GM19463 (cell line): ENCODE results near the gene FCRLB.
"Not testable (repeated sequence)": the region's sequence is repeated elsewhere in the genome, so short reads cannot be mapped to it uniquely, and the experiment has no call there.

Experiments used
- ATAC-seq: cut with Tn5 transposase; IDR thresholded peaks from one replicate; pipeline ENCODE4 v1.9.1; 2021; ENCODE audit warnings: mild to moderate bottlenecking, moderate library complexity; ENCODE audit not compliant: unreplicated experiment

The FCRLB gene

DNA sequence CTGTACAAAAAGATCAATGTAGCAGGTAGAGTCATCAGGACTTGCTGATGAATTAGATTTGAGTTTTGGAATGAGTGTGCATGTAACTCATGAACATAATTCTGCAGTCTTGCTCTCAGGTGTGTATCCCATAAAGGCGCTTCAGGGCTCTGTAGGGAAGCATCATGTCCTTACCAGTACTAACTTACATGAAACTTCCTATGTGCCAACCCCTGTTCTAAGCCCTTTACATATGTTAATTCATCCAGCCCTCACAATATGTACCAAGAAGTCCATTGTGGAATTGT, 2.1 kb upstream of the FCRLB start:
- peak; percentile 49 for ATAC-seq

DNA sequence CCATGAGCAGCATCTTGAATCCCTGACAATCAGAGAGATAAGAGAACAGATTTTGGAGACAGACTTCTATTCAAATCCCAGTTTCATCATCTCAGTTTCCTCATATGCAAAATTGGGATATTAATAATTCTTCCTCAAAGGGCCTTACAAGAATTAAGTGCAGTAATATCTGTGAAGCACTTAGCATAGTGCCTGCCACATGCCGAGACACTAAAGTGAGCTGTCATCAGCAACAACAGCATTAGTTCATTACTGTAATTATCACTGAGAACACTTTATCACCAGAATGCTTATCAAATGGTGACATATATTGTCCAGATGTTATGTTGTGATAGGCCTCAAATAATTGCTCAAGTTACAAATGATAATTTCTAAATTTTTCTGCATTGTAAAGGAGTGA, 922 bp upstream of the FCRLB start:
- no peak for ATAC-seq

DNA sequence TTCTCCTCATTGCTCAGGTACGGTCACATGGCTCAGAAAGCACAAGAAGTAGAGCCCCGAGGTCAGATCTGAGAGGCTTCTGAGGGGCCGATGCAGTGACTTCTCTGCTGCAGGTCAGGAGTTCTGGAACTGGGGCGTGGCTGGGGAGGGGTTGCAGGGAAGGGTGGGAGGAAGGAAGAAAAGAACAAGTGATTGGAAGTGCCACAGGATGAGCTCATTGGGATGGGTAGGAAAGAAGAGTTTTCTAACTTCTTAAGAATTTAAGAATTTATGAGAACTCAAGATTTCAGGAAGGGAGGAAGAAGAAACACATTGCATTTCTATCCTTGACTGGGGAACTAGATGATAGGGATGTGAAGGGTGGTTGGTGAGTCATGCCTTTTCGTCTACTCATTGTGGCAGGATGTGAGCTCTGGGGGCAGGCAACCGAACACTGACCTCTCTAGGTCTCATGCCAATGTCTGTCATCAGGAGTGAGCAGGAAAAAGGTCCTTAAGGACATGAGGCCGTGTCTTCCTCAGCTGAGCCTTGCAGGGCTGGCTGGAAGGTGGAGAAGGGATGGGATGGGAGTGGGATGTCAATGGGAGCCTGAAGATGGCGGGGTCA, 497 bp downstream of the FCRLB start:
- ATAC-seq = no peak

DNA sequence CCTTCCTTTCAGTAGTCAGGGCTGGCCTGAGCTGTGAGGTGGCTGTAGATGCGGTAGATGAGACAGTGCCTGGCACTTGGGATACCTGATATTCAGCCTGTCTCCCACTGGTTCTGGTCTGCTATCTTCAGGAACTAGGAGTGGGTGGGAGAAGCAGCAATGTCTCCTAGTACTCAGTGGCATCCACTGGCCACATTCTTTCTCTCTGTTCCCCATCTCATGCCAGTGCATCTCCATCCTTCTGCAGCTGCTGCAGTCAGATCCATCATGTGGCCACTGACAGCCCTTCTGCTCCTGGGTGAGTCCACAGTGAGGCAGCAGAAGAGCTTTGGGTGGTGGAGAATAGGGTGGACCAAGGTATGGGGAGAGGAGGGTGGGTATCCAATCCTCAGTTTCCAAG, 1.1 kb downstream of the FCRLB start:
- no peak for ATAC-seq

DNA sequence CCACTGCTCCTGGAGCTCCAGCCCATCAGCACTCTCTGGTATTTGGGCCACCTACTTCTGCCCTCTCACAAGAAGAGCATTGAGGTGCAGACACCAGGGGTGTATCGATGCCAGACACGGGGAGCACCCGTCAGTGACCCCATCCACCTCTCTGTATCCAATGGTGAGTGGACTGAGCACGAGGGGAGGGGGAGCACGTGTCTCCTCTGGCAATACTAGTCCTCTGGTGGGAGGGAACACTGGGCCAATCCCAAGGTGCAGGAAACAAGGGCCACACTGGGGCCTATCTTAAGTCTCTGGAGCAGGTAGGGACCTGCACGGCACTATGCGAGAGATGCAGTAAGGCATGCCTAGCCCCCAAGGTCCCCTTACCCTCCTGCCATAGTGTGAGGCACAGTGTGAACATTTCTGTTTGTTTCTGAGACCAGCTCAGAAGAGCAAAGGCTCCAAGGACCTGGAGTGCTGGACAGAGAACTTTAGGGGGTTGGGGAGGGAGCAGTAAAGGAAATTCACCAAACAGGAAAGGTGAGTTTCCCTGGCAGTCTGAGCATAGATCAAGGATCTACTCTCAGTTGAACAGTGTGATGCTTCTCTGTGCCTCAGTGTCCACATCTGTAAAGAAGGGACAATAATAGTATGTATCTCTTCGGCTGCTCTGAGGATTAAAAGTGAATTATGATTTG, 2.3 kb downstream of the FCRLB start:
- ATAC-seq = no peak

DNA sequence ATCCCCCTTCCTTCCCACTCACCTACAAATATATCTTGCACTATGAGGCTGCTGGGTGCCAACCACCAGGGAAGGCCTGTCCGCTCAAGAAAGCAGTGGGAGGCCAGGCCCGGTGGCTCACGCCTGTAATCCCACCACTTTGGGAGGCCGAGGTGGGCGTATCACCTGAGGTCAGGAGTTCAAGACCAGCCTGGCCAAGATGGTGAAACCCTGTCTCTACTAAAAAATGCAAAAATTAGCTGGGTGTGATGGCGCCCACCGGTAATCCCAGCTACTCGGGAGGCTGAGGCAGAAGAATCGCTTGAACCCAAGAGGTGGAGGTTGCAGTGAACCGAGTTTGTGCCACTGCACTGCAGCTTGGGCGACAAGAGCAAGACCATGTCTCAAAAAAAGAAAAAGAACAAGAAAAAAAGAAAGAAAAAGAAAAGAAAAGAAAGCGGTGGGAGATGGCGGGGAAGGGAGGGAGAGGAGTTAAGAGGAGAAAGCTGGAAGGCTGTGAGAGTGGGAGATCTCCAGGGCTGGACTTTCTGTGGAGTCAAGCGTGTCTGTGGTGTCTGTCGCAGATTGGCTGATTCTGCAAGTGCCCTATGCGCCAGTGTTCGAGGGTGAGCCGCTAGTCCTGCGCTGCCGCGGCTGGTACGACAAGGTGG, 4.0 kb downstream of the FCRLB start:
- not testable (repeated sequence) for ATAC-seq

DNA sequence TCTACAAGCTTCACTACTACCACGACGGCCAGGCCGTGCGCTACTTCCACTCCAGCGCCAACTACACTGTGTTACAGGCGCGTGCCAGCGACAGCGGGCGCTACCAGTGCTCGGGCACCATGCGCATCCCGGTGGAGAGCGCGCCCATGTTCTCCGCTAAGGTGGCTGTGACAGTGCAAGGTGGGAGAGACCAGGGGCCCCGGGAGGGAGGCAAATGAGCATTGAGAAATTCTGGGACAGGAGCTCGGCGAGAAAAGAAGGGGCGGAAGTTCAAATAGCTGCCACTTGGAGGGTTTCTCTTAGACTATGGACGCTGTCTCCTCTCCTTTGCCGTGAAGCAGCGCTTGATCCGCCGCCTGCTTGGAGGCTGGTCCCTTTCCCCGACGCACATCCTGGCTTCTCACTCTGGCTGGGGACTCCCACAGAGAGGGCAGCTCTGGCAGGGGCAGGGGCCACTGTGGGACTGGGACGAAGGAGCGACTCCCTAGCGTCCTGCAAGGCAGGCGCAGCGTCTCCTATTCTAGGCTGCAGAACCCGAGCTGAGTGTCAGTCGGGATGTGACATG, 4.6 kb downstream of the FCRLB start:
- no peak for ATAC-seq

DNA sequence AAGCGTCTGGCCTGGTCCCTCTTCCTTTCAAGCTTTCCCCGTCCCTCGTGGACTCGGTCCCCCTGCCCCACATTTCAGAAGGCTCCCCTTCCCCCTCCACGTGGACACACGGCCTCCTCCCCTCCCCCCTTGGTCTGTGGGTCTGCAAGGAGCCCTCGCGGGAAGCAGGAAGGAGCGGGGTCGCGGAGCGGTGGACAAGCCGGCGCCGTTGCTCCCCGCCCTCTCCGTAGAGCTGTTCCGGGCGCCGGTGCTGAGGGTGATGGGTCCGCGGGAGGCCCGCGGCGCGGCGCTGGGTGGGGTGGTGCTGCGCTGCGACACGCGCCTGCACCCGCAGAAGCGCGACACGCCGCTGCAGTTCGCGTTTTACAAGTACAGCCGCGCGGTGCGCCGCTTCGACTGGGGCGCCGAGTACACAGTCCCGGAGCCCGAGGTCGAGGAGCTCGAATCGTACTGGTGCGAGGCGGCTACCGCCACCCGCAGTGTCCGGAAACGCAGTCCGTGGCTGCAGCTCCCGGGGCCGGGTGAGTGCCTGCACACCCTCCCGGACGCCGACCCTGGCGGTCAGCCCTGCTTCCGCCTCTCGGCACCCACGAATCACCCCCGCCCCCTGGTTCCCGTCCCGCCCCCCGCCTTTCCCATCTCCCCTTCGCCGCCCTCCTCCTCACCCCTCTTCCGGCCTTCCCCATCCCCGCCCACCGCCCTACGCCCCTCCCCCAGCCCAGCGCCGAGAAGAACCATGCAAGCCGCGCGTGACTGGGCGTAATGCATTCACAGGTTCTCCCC, 5.3 kb downstream of the FCRLB start:
- ATAC-seq = peak; percentile 49

DNA sequence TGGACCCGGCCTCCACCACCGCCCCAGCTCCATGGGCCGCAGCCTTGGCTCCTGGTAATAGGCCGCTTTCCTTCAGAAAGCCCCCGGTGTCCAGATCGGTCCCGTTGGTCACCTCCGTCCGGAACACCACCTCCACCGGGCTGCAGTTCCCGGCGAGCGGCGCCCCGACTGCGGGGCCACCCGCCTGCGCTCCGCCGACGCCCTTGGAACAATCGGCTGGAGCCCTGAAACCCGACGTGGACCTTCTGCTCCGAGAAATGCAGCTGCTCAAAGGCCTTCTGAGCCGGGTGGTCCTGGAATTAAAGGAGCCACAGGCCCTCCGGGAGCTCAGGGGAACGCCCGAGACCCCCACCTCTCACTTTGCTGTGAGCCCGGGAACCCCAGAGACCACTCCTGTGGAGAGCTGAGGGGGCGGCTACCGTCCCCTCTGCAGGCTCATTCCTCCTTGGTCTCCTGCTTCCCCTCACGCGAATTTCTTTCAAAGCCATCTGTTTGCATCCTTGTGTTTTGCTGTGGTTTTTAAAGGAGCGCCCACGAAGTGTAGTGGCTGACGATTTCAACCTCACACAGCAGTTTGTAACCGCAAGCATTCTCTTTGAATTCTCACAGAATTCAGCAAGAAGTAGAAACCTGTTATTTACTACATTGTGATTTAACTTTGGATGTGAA, 6.0 kb downstream of the FCRLB start:
- peak; percentile 2 for ATAC-seq

DNA sequence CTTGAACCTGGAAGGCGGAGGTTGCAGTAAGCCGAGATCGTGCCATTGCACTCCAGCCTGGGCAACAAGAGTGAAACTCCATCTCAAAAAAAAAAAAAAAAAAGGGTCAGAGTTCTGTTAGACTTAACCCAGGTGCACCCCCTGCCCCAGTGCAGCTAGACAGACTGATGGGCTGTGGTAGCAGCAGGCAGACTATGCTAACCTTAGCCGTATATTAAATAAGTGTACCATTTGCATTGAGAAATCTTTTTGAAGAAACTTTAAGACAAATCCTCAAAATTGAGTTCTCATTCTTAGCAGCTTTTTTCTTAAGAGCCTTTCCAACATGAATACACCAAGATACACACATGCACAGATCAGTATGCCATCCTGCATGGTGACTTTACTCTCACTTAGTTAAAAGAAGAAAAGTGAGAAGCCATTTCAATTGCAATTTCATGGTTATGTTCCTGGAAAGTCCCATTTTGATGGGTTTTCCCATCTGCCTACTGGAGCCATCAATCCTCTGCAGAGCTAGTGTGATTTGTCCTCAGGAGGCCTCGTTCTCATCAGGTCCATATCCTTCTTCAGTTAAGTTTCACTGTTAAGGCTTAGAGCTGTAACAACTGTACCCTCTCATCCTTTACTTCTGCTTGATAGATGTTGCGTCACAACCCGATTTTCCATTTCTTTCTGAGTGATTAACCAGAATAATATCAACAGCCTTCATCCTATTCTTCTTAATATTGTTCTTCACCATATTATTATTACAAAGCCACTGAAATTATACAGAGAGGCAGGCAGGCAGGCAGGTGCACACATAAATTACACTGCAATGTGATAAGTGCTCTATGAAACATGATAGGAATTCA, 7.3 kb downstream of the FCRLB start:
- no peak for ATAC-seq

DNA sequence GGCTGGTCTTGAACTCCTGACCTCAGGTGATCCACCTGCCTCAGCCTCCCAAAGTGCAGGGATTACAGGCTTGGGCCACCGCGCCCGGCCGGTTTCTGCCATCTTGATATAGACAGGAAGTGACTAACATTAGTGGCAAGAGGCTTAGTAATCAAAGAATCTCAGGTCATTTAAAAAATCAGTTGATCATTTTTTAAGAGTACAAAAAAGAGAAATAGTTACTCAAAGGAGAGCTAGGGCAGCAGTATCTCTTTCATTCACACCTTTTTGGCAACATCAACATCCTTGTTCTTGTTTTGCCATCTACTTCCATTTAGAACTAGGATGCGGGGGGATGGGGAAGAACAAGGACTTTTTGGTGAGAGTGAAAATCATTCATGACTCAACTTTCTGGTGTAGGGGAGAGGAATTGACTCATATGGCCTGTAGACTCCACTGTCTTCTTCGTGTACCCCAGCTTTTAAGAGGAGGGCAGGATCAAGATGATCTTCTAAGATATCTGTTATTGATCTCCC, 8.8 kb downstream of the FCRLB start:
- ATAC-seq = no peak

DNA sequence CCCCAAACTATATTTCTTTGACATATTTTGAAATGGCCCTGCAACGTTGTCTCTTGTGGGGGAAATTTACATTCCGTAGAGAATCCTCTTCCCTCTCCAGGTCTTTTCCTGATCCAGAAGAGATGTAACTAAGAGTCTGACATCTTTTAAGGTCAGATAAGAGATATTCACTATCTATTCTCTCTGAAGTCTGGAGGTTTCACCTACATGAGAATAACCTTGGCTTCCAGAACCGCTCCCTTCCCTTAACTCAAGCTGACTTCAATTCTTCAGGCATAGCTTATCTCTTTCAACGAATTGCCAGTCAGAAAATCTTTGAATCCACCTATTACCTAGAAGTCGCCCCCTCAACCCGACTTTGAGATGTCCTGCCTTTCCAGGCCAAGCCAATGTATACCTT, 9.9 kb downstream of the FCRLB start:
- no peak for ATAC-seq

DNA sequence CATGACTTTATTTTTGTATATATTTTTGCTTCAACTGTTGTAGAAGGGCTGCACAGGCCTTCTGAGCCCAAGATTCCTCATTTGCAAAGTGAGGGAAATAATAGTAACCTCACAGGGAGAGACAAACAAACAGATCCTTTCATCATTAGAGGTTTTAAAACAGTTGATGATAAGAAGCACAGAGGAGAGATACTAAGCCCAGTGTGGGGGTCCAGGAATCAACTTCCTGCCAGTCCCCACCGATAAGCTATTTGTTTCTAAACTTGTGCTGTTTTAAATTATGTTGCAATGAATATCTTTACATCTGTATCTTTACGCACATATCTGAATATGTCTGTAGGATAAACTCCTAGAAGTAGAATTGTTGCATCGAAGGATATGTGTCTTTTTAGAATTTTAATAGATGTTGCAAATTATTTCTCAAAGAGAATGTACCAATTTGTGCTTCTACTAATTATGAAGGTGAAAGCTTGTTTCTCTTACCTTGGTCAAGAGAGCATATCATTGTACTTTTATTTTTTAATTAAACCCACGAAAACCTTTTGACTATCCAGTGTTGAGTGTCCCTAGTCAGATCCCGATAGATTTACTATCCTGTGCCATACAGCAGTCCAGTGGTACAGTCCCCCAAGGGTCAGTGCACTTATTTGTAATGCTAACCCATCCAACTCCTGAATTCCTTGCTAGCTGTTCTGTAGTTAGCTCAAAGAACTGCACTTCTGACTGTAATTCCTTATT, 10.8 kb downstream of the FCRLB start:
- no peak for ATAC-seq

DNA sequence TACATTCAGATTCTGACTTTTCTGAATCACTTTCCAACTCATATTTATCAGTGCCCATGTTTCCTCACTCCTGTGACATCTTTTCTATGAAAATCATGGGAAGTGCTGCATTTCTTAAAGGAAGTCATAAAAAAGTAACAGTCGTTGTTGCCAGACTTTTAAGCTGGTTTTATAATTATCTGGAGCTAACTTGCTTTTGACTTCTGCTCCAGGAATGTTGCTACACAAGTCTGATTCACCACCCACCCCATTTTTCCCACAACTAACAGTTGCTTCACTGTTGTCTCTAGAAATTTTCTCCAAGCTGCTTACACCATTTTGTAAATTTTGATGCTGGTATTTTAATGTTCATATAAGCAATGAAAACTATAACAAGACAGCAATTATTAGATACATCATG, 12.2 kb downstream of the FCRLB start:
- no peak for ATAC-seq

DNA sequence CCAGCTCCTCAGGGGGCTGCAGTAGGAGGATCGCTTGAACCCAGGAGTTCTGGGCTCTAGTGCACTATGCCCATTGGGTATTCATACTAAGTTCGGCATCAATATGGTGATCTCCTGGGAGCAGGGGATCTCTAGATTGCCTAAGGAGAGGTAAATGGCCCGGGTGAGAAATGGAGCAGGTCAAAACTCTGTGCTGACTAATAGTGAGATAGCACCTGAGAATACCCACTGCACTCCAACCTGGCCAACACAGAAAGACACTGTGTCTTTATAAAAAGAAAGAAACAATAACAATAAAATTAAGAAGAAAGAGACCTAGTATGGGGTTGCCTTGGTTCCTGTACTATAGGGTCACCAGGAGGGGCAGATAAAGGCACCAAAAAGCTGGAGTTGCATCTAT, 14.5 kb downstream of the FCRLB start:
- ATAC-seq = no peak

DNA sequence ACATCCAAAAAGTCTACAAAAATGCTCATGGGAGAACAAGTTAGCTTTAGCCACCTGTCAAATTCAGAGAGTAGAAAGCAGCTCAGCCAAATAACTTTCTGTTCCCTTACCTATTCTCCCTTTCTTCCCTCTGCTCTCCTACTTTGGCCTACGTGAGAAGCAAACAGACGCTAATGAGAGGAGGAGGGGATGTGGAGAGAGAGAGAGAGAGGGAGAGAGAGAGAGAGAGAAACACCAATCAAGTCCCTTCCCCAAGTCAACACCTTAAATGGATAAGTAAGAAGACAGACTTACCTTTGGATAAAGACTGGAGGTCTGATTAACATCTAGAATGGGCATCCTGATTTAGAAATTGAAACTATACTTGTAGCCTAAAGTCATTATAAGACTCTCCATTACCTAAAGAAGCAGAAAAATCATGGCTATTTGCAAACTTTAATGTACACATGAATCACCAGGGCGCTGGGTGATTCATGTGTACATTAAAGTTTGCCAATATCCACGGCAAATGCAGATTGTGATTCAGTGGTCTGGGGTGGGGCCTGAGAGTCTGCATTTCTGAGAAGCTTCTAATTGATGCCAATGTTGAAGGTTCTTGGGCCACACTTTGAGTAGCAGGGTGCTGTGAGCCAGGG, 15.1 kb downstream of the FCRLB start:
- no peak for ATAC-seq

DNA sequence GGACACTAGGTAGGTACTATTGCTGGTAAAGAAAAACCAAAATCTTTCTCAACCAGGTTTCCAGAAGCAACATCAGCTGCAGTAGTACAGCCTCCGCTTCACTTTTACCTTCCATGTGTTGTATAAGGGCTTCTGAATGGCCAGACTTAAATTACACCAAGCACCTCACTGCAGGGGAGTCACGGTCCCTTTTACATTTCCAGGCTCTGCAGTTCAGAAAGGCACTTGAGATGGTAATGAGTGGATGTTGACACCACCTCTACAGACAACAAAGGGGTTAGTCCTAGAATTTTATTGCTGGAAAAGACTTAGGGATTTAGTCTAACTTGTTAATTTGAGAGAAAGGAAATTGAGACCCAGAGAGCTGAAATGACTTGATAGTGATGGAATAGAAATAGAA, 16.3 kb downstream of the FCRLB start:
- no peak for ATAC-seq

DNA sequence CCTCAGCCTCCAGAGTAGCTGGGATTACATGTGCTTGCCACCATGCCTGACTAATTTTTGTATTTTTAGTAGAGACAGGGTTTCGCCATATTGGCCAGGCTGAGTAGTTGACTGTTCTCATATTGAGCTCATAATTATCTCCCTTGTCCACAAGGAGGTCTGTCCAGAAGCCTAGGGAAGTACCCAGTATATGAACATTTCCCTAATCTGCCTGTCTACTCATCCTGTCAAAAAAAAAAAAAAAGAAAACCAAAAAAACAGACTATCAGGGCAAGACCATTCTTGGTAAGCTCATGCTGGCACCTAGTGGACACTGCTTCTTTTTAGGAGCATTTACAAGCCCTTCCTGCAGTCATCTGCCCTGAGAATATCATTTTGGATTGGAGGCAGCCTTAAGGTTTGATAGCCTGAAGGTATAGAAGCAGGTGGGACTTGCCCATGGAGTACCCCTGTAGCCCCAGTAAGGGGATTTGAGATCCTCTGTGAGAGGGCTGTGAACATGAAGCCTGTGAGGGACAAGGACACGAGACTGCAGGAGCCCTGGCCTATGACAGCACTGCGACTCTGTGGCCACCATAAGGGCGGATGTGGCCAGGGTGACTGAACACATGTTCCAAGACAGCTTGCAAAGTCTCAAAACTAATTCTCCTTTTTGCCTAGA, 17.4 kb downstream of the FCRLB start:
- ATAC-seq = peak; percentile 70
